GM21529 (cell line): Measurements from ENCODE around the gene COL3A1.

Experiments
- ATAC-seq: cut with Tn5 transposase; IDR thresholded peaks from one replicate; pipeline ENCODE4 v1.9.1; 2021; ENCODE audit not compliant: unreplicated experiment

Gene COL3A1

GRCh38 chr2:189015359-189015758 lies 41.2 kb downstream of the COL3A1 start:
- ATAC-seq, result no peak

- ATAC-seq, result no peak
Observed at GRCh38 chr2:189016311-189016861, 42.2 kb downstream of the COL3A1 start.

- no peak for ATAC-seq
Observed at GRCh38 chr2:189018631-189019030, 44.5 kb downstream of the COL3A1 start.

- no peak for ATAC-seq
Observed at GRCh38 chr2:189020179-189020578, 46.0 kb downstream of the COL3A1 start.

DNA sequence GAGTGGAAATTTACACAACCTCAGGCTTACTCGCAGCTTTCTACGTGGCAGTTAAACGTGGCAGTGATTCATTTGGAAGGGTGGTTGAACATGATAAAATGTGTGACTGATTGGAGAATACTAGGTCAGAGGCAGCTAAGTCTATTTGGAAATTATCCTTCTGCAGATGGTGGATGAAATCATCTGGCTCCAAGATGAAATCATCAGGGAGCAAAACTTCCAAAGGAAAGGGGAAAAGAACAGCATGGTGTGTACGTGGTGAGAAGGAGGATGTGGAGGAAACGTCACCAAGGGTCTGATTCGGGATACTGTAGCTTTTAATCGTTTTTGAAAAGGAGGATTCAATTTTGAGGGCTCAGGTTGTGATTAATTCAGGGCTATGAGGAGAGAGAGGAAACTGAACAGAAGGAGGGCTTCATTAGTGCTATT lies 47.9 kb downstream of the COL3A1 start:
- no peak for ATAC-seq

DNA sequence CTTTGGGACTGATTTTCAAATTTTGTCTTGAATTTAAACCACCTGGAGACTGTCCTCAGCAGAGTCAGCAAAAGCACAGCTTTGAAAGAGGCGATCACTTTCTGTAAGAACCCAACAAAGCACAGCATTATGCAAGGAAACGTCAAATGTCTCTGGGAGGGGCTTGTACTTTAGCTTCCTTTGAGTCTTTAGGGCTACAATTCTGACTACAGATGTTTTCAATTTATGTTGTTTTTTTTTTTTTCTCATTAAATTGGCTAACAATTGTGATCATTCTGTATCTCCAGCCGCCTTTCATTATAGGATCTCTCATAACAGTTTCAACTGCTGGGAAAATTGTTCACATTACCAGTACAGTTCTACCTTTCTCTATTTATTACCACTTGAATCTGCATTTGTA lies 48.3 kb downstream of the COL3A1 start:
- no peak for ATAC-seq

DNA sequence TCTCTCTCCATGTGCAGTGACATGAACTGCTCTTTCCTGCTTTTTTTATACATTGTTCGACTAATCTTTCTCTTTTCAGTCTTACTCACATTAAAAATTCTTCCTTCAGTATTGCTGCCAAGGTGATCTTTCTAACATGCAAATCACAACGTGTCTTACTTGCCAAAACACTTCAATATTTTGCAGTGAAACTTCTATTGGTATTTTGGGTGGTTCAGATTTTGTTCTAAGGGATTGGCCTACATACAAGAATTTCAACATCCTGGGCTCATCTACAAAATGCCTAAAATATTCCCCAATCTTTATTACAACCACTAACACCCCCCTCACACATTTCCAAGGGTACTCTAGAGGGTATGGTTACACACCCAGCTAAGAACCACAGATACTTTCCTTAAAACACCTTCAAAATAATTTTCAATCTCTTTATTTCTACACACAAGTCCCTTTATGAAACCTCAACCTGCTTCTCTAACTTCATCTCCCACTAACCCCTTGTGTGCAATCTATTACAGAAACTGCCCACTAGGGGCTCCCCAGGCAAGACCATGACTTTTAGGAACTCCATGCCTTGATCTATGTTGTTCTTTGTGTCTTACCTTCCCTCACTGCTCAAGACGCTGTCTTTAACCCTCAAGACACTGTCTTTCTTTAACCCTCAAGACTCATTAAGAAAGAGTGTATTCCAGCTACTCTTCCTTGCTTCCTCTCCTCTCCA lies 50.9 kb downstream of the COL3A1 start:
- no peak for ATAC-seq

GRCh38 chr2:189037518-189037917 lies 63.3 kb downstream of the COL3A1 start:
- ATAC-seq, result no peak

DNA sequence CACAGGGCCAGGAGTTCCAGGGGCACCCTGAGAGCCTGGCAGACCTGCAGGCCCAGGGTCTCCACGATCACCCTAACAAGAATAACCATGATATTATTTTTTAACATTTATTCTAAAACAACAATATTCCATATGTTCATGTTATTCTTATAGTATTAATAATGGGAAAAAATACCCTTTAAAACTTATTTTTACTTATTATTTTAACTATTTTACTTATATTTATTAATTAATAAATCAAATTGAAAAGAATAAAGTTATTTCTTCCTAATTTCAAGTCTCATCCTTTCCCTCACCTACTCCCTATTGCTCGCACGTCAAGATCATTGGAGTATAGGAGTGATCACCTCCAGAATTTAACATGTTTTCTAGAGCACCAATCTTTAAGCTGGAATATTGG lies 71.7 kb downstream of the COL3A1 start:
- no peak for ATAC-seq

DNA sequence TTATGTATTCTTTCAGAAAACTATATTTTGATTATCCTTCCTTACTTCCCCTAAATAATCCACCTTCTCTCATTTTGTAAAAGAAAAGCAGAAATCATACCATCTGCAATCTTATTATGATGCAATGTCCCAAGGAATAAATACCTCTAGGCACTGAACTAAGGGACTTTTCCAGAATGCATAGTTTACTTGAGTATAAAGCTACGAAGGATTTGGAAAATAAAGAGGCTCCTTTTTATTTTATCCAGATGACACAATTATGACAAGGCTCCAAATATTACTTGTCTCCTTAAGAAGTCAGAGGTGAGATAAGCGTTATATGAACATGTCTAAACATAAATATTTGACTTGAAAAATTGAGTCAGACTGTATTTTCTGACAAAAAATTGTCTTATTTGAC lies 72.1 kb downstream of the COL3A1 start:
- ATAC-seq, result no peak

- ATAC-seq, result no peak
Observed at GRCh38 chr2:189047171-189047888, 73.2 kb downstream of the COL3A1 start.

DNA sequence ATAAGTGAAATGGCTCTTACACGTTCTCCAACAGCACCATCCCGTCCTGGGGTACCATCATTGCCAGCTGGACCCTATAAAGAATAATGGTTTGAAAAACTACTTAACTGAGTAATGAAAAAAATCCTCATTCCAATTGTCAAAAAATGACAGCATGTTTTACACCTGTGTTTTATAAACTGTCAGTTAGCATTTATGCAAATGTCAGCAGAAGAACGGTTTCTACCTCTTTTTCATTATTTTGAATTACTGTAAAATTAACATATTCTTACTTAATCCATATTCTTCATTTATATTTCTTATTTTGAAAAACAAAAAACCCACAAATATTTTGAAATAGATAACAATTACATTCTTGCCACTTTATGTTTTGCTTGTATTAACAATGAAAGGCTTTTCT lies 74.0 kb downstream of the COL3A1 start:
- no peak for ATAC-seq

DNA sequence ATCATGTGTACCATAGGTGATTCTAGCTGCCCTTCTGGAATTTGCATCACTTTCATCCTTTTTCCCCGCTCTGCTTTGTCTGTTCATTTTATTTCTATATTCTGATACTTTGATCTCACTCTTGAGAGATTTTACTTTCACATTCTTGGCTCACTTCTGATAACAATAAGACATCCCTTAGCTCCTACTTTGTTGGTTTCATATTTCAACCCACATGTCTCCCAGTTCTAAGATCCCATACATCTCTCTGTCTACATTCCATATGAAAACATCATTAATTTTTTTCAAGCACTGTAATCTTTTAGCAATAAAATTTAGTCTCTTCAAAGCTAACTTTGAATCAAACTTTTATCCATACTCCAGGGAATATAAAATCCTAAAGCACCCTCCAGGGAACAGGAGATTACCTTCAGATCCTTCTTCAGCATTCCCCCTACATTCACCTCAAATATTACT lies 75.6 kb downstream of the COL3A1 start:
- ATAC-seq, result no peak

DNA sequence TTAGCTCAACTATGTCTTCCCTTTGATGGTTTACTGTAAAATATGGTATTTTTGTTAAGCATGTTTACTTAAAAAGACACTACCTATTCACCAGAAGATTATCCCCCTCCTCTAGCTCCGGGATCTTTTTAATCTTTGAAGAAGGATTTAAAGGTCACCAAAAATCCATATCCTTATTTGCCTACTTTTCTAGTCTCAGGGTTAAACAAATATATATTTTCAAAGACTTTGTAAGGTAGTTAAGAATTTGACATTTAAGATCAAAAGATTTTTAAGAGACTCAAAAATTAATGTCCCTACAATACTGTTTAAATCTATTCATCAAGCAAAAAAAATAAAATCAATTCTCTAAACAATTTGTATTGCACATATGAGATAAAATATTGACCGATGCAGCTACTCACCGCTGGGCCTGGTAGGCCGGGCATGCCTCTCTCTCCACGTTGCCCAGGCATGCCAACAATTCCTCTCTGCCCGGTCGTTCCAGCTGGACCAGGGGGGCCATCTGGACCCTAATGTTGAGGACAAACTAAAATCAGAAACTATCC lies 76.1 kb downstream of the COL3A1 start:
- no peak for ATAC-seq

- ATAC-seq, result no peak
Observed at GRCh38 chr2:189056200-189057106, 82.3 kb downstream of the COL3A1 start.

- no peak for ATAC-seq
Observed at GRCh38 chr2:189057316-189057715, 83.1 kb downstream of the COL3A1 start.

DNA sequence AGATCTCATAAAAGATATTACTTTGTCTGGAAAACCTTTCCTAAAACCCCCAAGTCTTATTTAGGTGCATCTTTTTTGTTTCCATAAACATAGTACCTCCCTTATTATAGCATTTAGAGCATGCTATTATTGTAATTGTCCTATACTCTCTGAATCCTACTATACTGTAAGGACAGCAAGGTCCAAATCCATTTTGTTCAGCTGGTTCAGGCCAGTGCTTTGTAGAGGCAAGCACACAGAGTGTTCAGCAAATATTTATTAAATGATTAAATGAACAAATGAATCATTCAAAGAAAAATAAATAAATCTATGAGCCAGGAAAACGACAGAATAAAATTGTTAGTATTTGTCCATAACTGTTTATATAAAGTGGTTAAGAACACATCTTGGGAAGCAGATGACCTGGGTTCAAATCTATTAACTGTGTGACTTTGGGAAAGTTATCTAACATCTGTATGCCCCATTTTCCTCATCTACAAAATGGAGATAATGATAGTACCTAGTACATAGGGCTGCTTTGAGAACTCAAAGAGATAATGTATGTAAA lies 86.0 kb downstream of the COL3A1 start:
- ATAC-seq, result no peak
